GM19372 (cell line): ENCODE results near the gene GJB5.
"Not testable (repeated sequence)": the region's sequence is repeated elsewhere in the genome, so short reads cannot be mapped to it uniquely, and the experiment has no call there.

Experiments used
- ATAC-seq: cut with Tn5 transposase; IDR thresholded peaks from one replicate; pipeline ENCODE4 v1.9.1; 2021; ENCODE audit warnings: mild to moderate bottlenecking, low read depth, moderate library complexity; ENCODE audit not compliant: unreplicated experiment

Gene GJB5

GRCh38 chr1:34754964-34755637, at the start of gene GJB5:
TSS of gene GJB5 (plus strand) at chr1:34755047. CDS start at chr1:34757331, 2,284 bp downstream.
- ATAC-seq, result no peak

- ATAC-seq, result no peak
These were observed 49.8 kb upstream of the GJB5 start for GRCh38 chr1:34705077-34705476.

GRCh38 chr1:34708106-34708505, 46.7 kb upstream of the GJB5 start:
- ATAC-seq, result no peak

GRCh38 chr1:34709547-34709946, 45.3 kb upstream of the GJB5 start:
- ATAC-seq, result no peak

- no peak for ATAC-seq
These were observed 44.0 kb upstream of the GJB5 start for GRCh38 chr1:34710812-34711211.

- ATAC-seq, result no peak
These were observed 43.4 kb upstream of the GJB5 start for GRCh38 chr1:34711485-34711884.

- no peak for ATAC-seq
These were observed 42.7 kb upstream of the GJB5 start for GRCh38 chr1:34712007-34712688.

- no peak for ATAC-seq
These were observed 41.4 kb upstream of the GJB5 start for GRCh38 chr1:34713443-34713842.

- no peak for ATAC-seq
These were observed 40.5 kb upstream of the GJB5 start for GRCh38 chr1:34714386-34714785.

GRCh38 chr1:34715139-34715538, 39.7 kb upstream of the GJB5 start:
- ATAC-seq, result no peak

- no peak for ATAC-seq
These were observed 33.6 kb upstream of the GJB5 start for GRCh38 chr1:34721241-34721640.

- no peak for ATAC-seq
These were observed 33.0 kb upstream of the GJB5 start for GRCh38 chr1:34721646-34722355.

GRCh38 chr1:34726861-34727260, 28.0 kb upstream of the GJB5 start:
- ATAC-seq, result no peak

GRCh38 chr1:34730485-34730884, 24.4 kb upstream of the GJB5 start:
- ATAC-seq, result no peak

- ATAC-seq, result not testable (repeated sequence)
These were observed 22.0 kb upstream of the GJB5 start for GRCh38 chr1:34732831-34733230.

- ATAC-seq, result no peak
These were observed 18.2 kb upstream of the GJB5 start for GRCh38 chr1:34736692-34737091.

GRCh38 chr1:34737236-34737635, 17.6 kb upstream of the GJB5 start:
- not testable (repeated sequence) for ATAC-seq

- no peak for ATAC-seq
These were observed 15.2 kb upstream of the GJB5 start for GRCh38 chr1:34739613-34740012.

- no peak for ATAC-seq
These were observed 14.5 kb upstream of the GJB5 start for GRCh38 chr1:34740161-34740868.

GRCh38 chr1:34742667-34743270, 12.1 kb upstream of the GJB5 start:
- peak; percentile 74 for ATAC-seq

GRCh38 chr1:34743775-34744174, 11.1 kb upstream of the GJB5 start:
- ATAC-seq, result no peak
